ENCODE measurements around the gene RRBP1. TPM values are rescaled to one million over a fixed set of nuclear protein-coding genes. Genes with fewer than 3 reads are reported as not detected.
A peak's percentile ranks its signal among the peaks of the same experiment; 100 is the strongest.

The RRBP1 gene
- total RNA-seq, 2 experiments from 2014 or later, result 21.1 to 24.9 TPM

- Mint-ChIP-seq H3K9me3 (ENCODE audit: low read depth) (no peaks in the 10 kb centered on the region), H3K27ac (no peak overlapping the region), H3K27me3 (no peaks in the 10 kb centered on the region), H3K36me3 (ENCODE audit: low read depth) (peaks cover 6% of the 10 kb centered on the region), H3K4me1 (peaks cover 22% of the 10 kb centered on the region), H3K4me3 (no peak overlapping the region)
- intact Hi-C loops (cut with DNase I, micrococcal nuclease), result no loop called here
- peak; percentile 79 for ATAC-seq
- no peak for DNase-seq
- CTCF ChIA-PET, result interaction anchor here (0.6 to 2.3 kb wide), 5 partner anchors 9 to 316 kb away, joined by 3 to 6 read pairs (median 3); partner anchors contain the start of gene DSTN
- POLR2A ChIA-PET, result interaction anchor here (0.6 to 0.7 kb wide), 2 partner anchors 9 to 35 kb away, joined by 3 to 4 read pairs; no protein-coding TSS in a partner anchor
These were observed 102.5 kb downstream of the RRBP1 start for GRCh38 chr20:17579369-17580039.

- Mint-ChIP-seq H3K4me3 (no peak overlapping the region), H3K27me3 (no peaks in the 10 kb centered on the region), H3K9me3 (ENCODE audit: low read depth) (no peaks in the 10 kb centered on the region), H3K27ac (no peak overlapping the region), H3K36me3 (ENCODE audit: low read depth) (peaks cover 4% of the 10 kb centered on the region), H3K4me1 (peaks cover 36% of the 10 kb centered on the region)
- ChIA-PET POLR2A (interaction anchor here (0.6 kb wide), 1 partner anchor 106 kb away, joined by 3 read pairs; no protein-coding TSS in a partner anchor), CTCF (no interaction called here)
- DNase-seq (no peak), ATAC-seq (no peak)
- intact Hi-C loops (cut with DNase I, micrococcal nuclease), result no loop called here
These were observed 105.8 kb downstream of the RRBP1 start for GRCh38 chr20:17576215-17576614.

DNA sequence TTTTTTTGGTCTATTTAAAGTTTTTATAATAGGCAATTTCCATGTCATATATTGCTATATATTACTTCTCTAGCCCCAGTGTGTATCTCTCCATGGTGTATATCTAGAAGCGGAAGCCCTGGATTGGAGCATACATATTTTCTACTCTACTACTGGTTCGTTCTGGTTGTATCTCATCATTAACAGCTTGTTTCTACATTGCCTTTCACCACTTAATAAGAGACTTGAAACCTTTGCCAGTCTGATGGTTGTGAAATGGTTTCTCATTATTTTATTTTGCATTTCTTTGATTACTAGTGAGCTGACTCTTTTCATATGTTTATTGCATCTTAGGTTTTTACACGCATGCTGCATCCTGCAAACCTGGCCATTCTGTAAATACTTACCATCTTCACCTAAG is 108.6 kb downstream of the RRBP1 start:
- intact Hi-C loops (cut with DNase I, micrococcal nuclease), result loop anchor here in 1 of 2 experiments (5.0 kb wide), 1 partner anchor 394 kb away; the partner anchor contains the start of genes MGME1 and SNX5
- H3K27ac Mint-ChIP-seq, result no peak overlapping the region

DNA sequence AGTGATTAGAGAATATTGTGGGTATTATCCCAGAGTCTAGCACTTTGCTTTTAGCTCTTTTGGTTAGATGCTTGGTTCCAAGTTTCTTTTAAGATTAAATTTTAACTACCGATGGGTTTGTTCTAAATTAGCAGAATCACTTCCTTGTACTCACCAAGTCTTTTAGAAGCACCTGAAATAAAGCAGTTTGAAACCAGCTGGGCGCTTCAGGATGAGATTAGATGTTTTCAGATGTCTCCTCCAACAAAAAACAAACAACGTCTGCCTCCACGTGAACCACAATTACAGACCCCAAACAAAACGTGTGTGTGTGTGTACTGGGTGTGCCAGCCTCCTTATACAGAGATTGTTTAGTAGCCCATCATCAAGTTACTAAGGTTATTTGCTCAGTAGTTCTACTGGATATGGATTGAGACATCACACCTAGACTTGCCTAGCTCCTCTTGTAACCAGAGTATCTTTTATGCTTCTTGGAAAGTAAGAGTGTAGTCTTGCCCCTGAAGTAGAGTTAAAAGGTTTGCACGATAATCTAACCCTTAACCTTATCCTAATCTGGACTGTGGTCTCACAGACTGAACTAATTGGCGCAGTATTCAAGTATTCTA is 109.9 kb downstream of the RRBP1 start:
- ChIA-PET CTCF (interaction anchor here (0.9 to 2.3 kb wide), 5 partner anchors 10 to 110 kb away, joined by 3 to 6 read pairs (median 3); partner anchors contain the start of gene RRBP1), POLR2A (no interaction called here)
- Mint-ChIP-seq H3K36me3 (ENCODE audit: low read depth) (peaks cover 3% of the 10 kb centered on the region), H3K4me1 (peaks cover 26% of the 10 kb centered on the region), H3K4me3 (no peak overlapping the region), H3K27ac (no peak overlapping the region), H3K9me3 (ENCODE audit: low read depth) (no peaks in the 10 kb centered on the region), H3K27me3 (peaks cover 3% of the 10 kb centered on the region)
- intact Hi-C loops (cut with DNase I, micrococcal nuclease), result loop anchor here in 1 of 2 experiments (5.0 kb wide), 1 partner anchor 395 kb away; the partner anchor contains the start of genes MGME1 and SNX5
- no peak for ATAC-seq
- DNase-seq, result no peak

More for the DNA sequence above, 108.6 kb downstream of the RRBP1 start:
- H3K27me3 Mint-ChIP-seq, result no peaks in the 10 kb centered on the region
- ChIA-PET CTCF (interaction anchor here (1.0 kb wide), 1 partner anchor 293 kb away, joined by 3 read pairs; no protein-coding TSS in a partner anchor), POLR2A (no interaction called here)
- ATAC-seq (no peak), DNase-seq (no peak)
- peaks cover 3% of the 10 kb centered on the region for H3K36me3 Mint-ChIP-seq (ENCODE audit: low read depth)
- H3K4me3 Mint-ChIP-seq, result no peak overlapping the region
- peaks cover 28% of the 10 kb centered on the region for H3K4me1 Mint-ChIP-seq
- H3K9me3 Mint-ChIP-seq (ENCODE audit: low read depth), result no peaks in the 10 kb centered on the region

DNA sequence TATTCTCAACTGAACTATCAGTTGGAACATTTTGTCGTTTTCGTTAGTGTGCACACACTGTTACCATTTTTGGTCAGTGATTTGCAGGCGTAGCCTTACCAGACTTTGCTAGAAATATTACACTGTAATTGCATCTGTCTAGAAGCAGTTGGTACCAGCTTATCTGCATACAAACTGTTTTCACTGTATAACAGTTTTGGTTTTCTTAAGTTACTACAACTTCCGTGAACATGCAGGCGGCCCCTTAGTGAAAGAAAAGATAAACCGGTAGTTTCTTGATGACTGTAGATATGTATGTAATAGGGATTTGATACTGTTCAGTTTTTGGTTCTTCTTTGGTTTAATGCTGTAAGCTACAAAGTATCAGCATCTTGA is 110.9 kb downstream of the RRBP1 start:
- H3K36me3 Mint-ChIP-seq (ENCODE audit: low read depth), result peaks cover 3% of the 10 kb centered on the region
- peak; percentile 46 for DNase-seq
- H3K4me1 Mint-ChIP-seq, result peaks cover 26% of the 10 kb centered on the region
- peak overlapping the region; percentile 88 for H3K4me3 Mint-ChIP-seq
- CTCF ChIA-PET, result interaction anchor here (0.9 to 2.3 kb wide), 8 partner anchors 9 to 394 kb away, joined by 3 to 8 read pairs (median 4); partner anchors contain the start of gene RRBP1
- ATAC-seq, result peak; percentile 54
- H3K27me3 Mint-ChIP-seq, result peaks cover 3% of the 10 kb centered on the region
- intact Hi-C loops (cut with DNase I, micrococcal nuclease), result loop anchor here (2.0 to 5.0 kb wide), 5 partner anchors 34 to 396 kb away; partner anchors contain the start of genes MGME1 (in 1 of the 2), RRBP1 (in 1 of the 2) and SNX5 (in 1 of the 2)
- H3K9me3 Mint-ChIP-seq (ENCODE audit: low read depth), result no peaks in the 10 kb centered on the region
- POLR2A ChIA-PET, result interaction anchor here (0.5 to 2.4 kb wide), 5 partner anchors 8 to 395 kb away, joined by 3 to 13 read pairs (median 3); no protein-coding TSS in a partner anchor
- peak overlapping the region; percentile 88 for H3K27ac Mint-ChIP-seq

DNA sequence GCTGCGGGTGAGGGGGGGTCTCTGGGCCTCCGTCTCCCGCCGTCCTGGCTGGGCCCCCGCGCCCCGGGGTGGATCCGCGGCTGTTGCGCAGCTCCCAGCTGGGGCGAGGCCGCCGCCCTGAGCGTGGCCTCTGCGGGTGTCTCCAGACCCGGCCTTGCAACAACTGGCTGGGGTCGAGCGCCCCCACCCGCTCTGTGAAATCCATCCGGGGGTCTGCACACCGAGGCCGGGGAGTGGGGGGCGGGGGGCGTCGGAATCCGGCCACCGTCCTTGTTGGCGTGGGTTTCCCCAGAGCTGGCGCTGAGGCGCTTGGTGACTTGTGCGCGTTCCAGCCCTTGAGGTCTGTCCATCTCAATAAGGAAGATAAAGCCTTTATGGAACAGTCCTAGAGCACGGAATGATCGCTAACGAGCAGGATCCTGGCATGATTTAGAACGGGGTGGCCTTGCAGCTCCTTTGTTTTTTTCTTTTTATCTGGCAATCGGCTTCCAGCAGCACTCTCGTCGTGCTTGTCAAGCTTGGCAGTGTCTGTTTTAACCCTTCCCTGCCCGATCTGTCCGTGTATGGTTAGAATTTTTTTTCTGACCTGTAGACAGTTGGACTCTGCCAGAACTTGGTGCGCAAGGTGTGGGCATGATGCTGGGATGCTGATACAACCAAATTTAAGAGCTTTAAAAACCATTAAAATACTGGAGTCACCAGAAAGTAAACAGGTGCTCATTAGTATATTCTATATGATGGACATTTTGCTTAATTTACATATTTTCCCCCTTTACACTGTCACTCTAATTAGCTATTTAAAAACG is 111.5 kb downstream of the RRBP1 start:
- ATAC-seq (peak; percentile 32), DNase-seq (peak; percentile 51)
- intact Hi-C loops (cut with DNase I, micrococcal nuclease), result loop anchor here (1.0 to 5.0 kb wide), 11 partner anchors 10 to 398 kb away; partner anchors contain the start of genes RRBP1 (in 2 of the 2), SNX5 (in 2 of the 2), BFSP1 (in 1 of the 2) and MGME1 (in 1 of the 2)
- POLR2A ChIA-PET, result interaction anchor here (0.5 to 2.4 kb wide), 6 partner anchors 9 to 396 kb away, joined by 3 to 13 read pairs (median 4); partner anchors contain the start of gene RRBP1
- H3K9me3 Mint-ChIP-seq (ENCODE audit: low read depth), result no peaks in the 10 kb centered on the region
- CTCF ChIA-PET, result interaction anchor here (0.6 to 2.3 kb wide), 14 partner anchors 9 to 737 kb away, joined by 3 to 8 read pairs (median 4); no protein-coding TSS in a partner anchor
- peaks cover 3% of the 10 kb centered on the region for H3K27me3 Mint-ChIP-seq
- peak overlapping the region; percentile 88 for H3K4me3 Mint-ChIP-seq
- peaks cover 26% of the 10 kb centered on the region for H3K4me1 Mint-ChIP-seq
- H3K27ac Mint-ChIP-seq, result peak overlapping the region; percentile 88
- no peaks in the 10 kb centered on the region for H3K36me3 Mint-ChIP-seq (ENCODE audit: low read depth)

- Mint-ChIP-seq H3K36me3 (ENCODE audit: low read depth) (no peaks in the 10 kb centered on the region), H3K27ac (peak within 1 kb of the TSS; percentile 88), H3K4me3 (peak within 1 kb of the TSS; percentile 88), H3K27me3 (peaks cover 7% of the 10 kb centered on the region), H3K9me3 (ENCODE audit: low read depth) (no peaks in the 10 kb centered on the region), H3K4me1 (peaks cover 26% of the 10 kb centered on the region)
- peak; percentile 92 for DNase-seq
- intact Hi-C loops (cut with DNase I, micrococcal nuclease), result loop anchor here (1.0 to 10.0 kb wide), 14 partner anchors 8 to 995 kb away; partner anchors contain the start of genes RRBP1 (in 2 of the 2), SNX5 (in 2 of the 2), BFSP1 (in 1 of the 2) and KAT14 (in 1 of the 2)
- POLR2A ChIA-PET, result interaction anchor here (0.8 to 2.4 kb wide), 4 partner anchors 10 to 397 kb away, joined by 3 to 13 read pairs (median 4); partner anchors contain the start of gene RRBP1
- ATAC-seq, result peak; percentile 89
- CTCF ChIA-PET, result interaction anchor here (0.6 to 2.3 kb wide), 11 partner anchors 9 to 737 kb away, joined by 3 to 8 read pairs (median 6); no protein-coding TSS in a partner anchor
These were observed 112.3 kb downstream of the RRBP1 start, which contains the start of gene DSTN for GRCh38 chr20:17569616-17570346. Gene DSTN (plus strand): TSS chr20:17570075. CDS start chr20:17570209, 134 bp downstream.

GRCh38 chr20:17568972-17569521 is 113.0 kb downstream of the RRBP1 start:
- Mint-ChIP-seq H3K27me3 (peaks cover 8% of the 10 kb centered on the region), H3K4me1 (peaks cover 26% of the 10 kb centered on the region), H3K9me3 (ENCODE audit: low read depth) (no peaks in the 10 kb centered on the region), H3K27ac (no peak overlapping the region), H3K4me3 (peak overlapping the region; percentile 88), H3K36me3 (ENCODE audit: low read depth) (no peaks in the 10 kb centered on the region)
- ChIA-PET POLR2A (interaction anchor here (0.8 to 2.4 kb wide), 2 partner anchors 9 to 398 kb away, joined by 4 to 13 read pairs; no protein-coding TSS in a partner anchor), CTCF (no interaction called here)
- ATAC-seq (no peak), DNase-seq (peak; percentile 34)
- intact Hi-C loops (cut with DNase I, micrococcal nuclease), result loop anchor here in 1 of 2 experiments (1.0 to 10.0 kb wide), 3 partner anchors 8 to 994 kb away; partner anchors contain the start of genes KAT14, KIF16B and PET117

DNA sequence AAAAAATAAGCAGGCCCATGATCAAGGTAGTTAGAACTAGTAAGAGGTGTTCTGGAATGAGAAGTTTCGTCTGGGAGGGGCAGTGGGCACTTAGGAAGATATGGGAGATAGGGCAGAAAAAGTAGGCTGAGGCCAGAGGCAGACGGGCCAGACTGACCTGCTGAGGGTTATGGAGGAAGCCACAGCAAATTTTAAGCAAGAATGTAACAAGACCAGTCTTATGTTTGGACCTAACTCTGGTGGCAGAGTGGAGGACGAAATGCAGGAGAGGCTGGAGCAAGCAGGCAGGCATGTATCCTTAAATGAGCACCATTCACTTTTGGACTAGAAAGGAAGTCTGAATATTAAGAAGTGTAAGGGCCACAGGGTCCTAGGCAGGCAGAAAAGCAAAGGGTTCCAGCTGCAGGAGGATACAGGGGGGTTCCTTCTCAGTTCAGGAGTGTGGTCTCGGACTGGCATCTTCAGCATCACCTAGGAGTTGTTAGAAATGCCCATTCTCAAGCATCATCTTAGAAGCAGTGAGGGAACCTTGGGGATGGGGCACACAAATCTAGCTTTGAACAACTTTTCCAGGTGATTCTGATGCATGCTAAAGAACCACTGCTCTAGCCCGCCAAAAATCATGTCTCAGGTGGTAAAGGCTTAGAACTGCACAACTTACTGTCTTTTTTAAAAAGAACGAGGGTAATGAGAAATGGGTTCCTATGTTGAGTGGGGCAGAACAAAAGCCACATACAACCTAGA is 113.8 kb downstream of the RRBP1 start:
- DNase-seq (no peak), ATAC-seq (no peak)
- intact Hi-C loops (cut with DNase I, micrococcal nuclease), result loop anchor here in 1 of 2 experiments (10.0 kb wide), 1 partner anchor 993 kb away; the partner anchor contains the start of gene KIF16B
- Mint-ChIP-seq H3K4me1 (peaks cover 22% of the 10 kb centered on the region), H3K27me3 (peaks cover 11% of the 10 kb centered on the region), H3K27ac (no peak overlapping the region), H3K9me3 (ENCODE audit: low read depth) (no peaks in the 10 kb centered on the region), H3K36me3 (ENCODE audit: low read depth) (no peaks in the 10 kb centered on the region), H3K4me3 (peak overlapping the region; percentile 88)
- POLR2A ChIA-PET, result no interaction called here
- CTCF ChIA-PET, result no interaction called here

All from activated CD4-positive, alpha-beta T cell treated with anti-CD3 and anti-CD28 coated beads for 36 hours (primary cell).